GM19351 (cell line): ENCODE results near the gene IL1RAP.

Source experiments
- ATAC-seq: cut with Tn5 transposase; IDR thresholded peaks from one replicate; pipeline ENCODE4 v1.9.1; 2021; ENCODE audit warnings: mild to moderate bottlenecking, moderate library complexity; ENCODE audit not compliant: unreplicated experiment

IL1RAP gene

GRCh38 chr3:190566043-190566933 lies 52.4 kb downstream of the IL1RAP start:
- ATAC-seq: no peak

GRCh38 chr3:190568036-190568435 lies 54.2 kb downstream of the IL1RAP start:
- ATAC-seq: no peak

- ATAC-seq: no peak
These were observed 60.6 kb downstream of the IL1RAP start for GRCh38 chr3:190574473-190574872.

GRCh38 chr3:190575437-190576185 lies 61.7 kb downstream of the IL1RAP start:
- ATAC-seq: no peak

GRCh38 chr3:190577225-190577624 lies 63.3 kb downstream of the IL1RAP start:
- ATAC-seq: no peak

GRCh38 chr3:190579514-190580137 lies 65.7 kb downstream of the IL1RAP start:
- ATAC-seq: no peak

- no peak for ATAC-seq
These were observed 66.5 kb downstream of the IL1RAP start for GRCh38 chr3:190580417-190580816.

GRCh38 chr3:190581041-190581541 lies 67.2 kb downstream of the IL1RAP start:
- no peak for ATAC-seq

GRCh38 chr3:190582667-190583066 lies 68.8 kb downstream of the IL1RAP start:
- ATAC-seq: no peak

- ATAC-seq: peak; percentile 36
These were observed 72.1 kb downstream of the IL1RAP start for GRCh38 chr3:190585805-190586630.

GRCh38 chr3:190586631-190587011 lies 72.7 kb downstream of the IL1RAP start:
- peak; percentile 72 for ATAC-seq

GRCh38 chr3:190588570-190588969 lies 74.7 kb downstream of the IL1RAP start:
- no peak for ATAC-seq

- no peak for ATAC-seq
These were observed 75.4 kb downstream of the IL1RAP start for GRCh38 chr3:190589326-190589725.

GRCh38 chr3:190591080-190591479 lies 77.2 kb downstream of the IL1RAP start:
- no peak for ATAC-seq

- no peak for ATAC-seq
These were observed 79.2 kb downstream of the IL1RAP start for GRCh38 chr3:190593075-190593474.

- ATAC-seq: no peak
These were observed 80.3 kb downstream of the IL1RAP start for GRCh38 chr3:190594171-190594570.

- no peak for ATAC-seq
These were observed 81.4 kb downstream of the IL1RAP start for GRCh38 chr3:190595179-190595795.

- ATAC-seq: no peak
These were observed 81.9 kb downstream of the IL1RAP start for GRCh38 chr3:190595807-190596206.

GRCh38 chr3:190596349-190597285 lies 82.7 kb downstream of the IL1RAP start:
- no peak for ATAC-seq
